ENCODE results near the gene ZNF239. TPM values are rescaled to one million over a fixed set of nuclear protein-coding genes. Genes with fewer than 3 reads are reported as not detected.
"Not testable (repeated sequence)": the region's sequence is repeated elsewhere in the genome, so short reads cannot be mapped to it uniquely, and the experiment has no call there.

ZNF239 gene
- total RNA-seq = 1.7 TPM
- long read RNA-seq, partial matches to known transcripts = 0 of 4 reads
- long read RNA-seq, other reads (novel, unspliced or antisense) = 1 of 4 reads

DNA sequence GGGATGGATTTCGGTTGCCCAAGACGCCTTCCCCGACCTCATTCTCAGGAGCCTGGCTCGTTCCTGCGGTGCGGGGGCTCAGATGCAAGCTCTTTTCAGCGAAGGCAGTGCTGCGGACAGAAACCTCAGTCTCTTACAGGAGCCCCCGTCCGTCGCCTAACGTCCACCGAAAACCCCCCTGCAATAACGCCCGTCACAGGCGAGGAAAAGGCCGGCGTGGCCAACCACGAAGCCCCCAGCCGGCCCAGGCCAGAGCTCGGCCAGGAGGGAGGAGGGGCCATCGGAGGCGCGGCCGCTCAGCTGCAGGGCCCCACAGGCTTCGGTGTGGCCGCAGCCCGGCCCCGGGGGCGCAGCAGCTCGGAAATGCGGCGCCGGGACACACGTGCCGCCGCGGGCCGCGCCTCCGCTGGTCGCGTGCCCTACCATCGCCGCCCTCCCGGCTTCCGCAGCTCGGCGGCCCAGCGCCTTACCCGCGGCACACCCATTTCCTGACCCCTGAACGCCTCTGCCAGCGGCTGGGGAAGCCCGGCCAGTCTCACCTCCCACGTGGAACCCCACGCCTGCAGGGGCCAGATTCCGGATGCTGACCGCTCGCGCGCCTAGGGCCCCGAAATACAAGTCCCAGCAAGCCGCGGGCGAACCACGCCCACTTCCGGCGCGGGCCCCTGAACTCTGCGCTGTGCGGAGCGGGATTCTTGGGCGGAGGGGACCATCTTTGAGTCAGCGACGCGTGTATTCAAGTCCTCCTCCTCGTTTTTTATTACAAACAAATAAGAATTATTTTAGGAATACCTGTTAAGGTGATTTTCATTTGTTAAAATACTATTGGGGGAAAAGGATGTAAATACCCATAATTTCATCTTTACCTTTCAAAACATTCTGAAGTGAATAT lies at the start of gene ZNF239:
TSS of gene ZNF239 (minus strand) at position 616 of the 892 bp plus-strand sequence. CDS start 16,537 bp downstream, outside the sequence.
- DNase-seq (ENCODE audit: low spot score) = peak; percentile 90
- intact Hi-C loops (cut with DNase I) = loop anchor here (2.0 kb wide), 1 partner anchor 33 kb away; the partner anchor contains the start of gene ZNF485

- intact Hi-C loops (cut with DNase I) = no loop called here
- DNase-seq (ENCODE audit: low spot score) = no peak
These were observed 48.9 kb upstream of the ZNF239 start for GRCh38 chr10:43623351-43623750.

DNA sequence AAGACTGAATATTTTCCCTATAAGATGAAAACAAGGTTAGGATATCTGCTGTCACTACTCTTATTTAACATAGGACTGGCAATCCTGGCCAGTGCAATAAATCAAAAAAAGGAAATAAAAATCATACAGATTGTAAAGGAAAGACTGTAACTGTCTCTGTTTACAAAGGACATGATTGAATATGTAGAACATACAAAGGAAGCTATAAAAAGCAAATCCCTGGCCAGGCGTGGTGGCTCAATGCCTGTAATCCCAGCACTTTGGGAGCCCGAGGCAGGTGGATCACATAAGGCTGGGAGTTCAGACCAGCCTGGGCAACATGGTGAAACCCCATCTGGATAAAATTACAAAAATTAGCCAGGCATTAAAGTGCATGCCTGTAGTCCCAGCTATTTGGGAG lies 47.6 kb upstream of the ZNF239 start:
- intact Hi-C loops (cut with DNase I) = no loop called here
- DNase-seq (ENCODE audit: low spot score) = no peak

- intact Hi-C loops (cut with DNase I) = no loop called here
- DNase-seq (ENCODE audit: low spot score) = no peak
These were observed 45.0 kb upstream of the ZNF239 start for GRCh38 chr10:43619368-43619767.

- intact Hi-C loops (cut with DNase I) = no loop called here
- no peak for DNase-seq (ENCODE audit: low spot score)
These were observed 42.4 kb upstream of the ZNF239 start for GRCh38 chr10:43616697-43617370.

- intact Hi-C loops (cut with DNase I) = no loop called here
- DNase-seq (ENCODE audit: low spot score) = no peak
These were observed 36.2 kb upstream of the ZNF239 start for GRCh38 chr10:43610636-43611035.

DNA sequence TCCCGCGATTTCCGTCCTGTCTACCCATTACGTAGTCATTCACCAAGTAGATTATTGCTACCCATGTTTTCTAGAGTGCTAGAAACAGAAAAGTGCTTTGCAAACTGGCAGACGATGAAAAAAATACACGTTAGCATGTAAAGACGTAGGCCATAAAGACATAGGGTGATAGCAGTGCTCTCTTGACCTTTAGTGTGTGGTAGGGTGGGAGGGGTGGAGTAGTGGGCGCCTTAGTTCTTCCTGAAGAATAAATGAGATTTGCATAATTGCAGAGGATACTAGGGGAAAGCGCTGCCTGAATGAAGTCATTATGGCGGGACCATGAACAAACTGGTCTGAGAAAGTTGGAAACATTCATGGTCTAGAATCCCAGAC lies 32.8 kb upstream of the ZNF239 start:
- intact Hi-C loops (cut with DNase I) = loop anchor here (2.0 kb wide), 1 partner anchor 32 kb away; the partner anchor contains the start of gene ZNF239

DNA sequence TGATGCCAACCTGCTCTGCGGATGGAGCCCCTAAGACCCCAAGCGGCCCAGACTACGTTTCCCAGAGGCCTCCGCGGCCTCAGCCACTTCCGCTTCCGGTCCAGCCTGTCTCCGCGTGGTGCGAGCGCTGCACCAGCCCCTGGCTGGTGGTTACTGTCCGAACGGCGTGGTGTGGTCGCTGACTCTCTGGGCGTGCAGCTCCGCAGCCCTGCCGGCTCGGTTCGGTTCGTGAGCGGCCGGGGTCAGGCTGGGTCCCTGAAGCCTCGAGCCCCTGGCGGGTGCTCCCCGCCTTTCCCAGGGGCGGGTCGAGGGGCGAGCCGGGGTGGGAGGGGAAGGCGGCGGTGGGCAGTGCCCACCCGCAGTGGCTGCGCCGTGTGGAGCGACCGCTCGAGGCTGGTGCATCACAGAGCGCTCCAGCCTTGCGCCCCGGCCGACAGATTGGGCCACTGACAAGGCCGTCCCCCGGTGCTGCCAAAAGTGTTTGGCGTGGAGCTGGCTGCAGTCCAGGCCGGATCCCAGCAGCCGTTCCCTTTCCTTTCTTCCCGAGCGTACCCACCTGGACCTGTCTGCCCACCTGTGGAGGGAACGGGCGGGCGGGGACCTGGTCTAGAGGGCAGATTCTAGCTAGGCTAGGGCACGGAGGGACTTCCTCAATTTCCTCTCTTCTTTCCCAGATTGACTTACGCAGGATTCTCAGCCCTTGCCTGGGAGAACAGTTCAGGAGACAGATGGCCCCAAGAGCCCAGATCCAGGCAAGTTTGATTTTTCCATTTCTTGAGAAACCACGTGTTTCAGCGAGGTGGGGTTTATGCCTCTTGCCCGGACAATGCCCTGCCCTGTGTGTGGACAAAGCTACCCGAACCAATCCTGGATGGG lies 32.1 kb upstream of the ZNF239 start, which contains the start of gene ZNF485:
TSS of gene ZNF485 (plus strand) at position 116 of the 876 bp plus-strand sequence. CDS start at position 729, 613 bp downstream.
- peak; percentile 81 for DNase-seq (ENCODE audit: low spot score)
- intact Hi-C loops (cut with DNase I) = loop anchor here (2.0 kb wide), 1 partner anchor 32 kb away; the partner anchor contains the start of gene ZNF239

More for the DNA sequence above, 32.8 kb upstream of the ZNF239 start:
- no peak for DNase-seq (ENCODE audit: low spot score)

DNA sequence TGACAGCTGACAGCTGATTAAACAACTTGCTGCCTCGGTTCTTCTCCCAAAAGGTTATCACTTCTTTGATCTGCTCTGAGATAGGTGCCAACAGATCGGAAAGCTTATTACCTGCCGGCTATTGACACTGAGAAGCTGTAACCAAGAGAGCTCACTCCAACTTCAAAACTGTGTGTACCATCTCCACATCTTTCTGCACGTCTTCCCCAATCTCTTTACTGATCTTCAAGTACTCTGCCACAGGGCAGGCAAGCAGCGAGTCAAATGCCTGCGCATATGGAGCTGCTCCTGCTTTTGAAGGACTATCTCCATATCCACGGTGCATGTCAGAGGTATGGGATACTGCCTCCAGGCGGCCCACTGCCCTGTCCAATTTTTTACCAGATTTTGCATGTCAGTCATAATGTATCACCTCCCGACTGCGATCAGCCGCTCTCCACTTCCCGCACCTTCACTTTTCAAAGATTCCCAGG lies 31.5 kb upstream of the ZNF239 start:
- intact Hi-C loops (cut with DNase I) = loop anchor here (2.0 kb wide), 1 partner anchor 31 kb away; the partner anchor contains the start of gene ZNF239

DNA sequence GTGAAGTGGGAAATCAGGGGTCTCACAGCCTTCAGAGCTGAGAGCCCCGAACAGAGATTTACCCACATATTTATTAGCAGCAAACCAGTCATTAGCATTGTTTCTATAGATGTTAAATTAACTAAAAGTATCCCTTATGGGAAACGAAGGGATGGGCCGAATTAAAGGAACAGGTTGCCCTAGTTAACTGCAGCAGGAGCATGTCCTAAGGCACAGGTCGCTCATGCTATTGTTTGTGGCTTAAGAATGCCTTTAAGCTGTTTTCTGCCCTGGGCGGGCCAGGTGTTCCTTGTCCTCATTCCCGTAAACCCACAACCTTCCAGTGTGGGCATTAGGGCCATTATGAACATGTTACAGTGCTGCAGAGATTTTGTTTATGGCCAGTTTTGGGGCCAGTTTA lies 27.2 kb upstream of the ZNF239 start:
- intact Hi-C loops (cut with DNase I); DNase-seq (ENCODE audit: low spot score): not testable (repeated sequence)

More for the DNA sequence above, 31.5 kb upstream of the ZNF239 start:
- DNase-seq (ENCODE audit: low spot score) = no peak

DNA sequence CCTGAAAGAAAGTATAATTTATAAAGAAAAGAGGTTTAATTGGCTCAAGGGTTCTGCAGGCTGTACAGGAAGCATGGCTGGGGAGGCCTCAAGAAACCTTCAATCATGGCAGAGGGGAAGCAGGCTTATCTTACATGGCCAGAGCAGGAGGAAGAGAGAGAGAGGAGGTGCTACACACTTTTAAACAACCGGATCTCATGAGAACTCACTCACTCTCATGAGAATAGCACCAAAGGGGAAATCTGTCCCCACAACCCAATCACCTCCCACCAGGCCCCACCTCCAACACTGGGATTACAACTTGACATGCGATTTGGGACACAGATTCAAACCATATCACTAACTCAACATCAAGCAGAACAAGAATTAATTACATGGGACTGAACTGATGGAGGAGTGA lies 24.9 kb upstream of the ZNF239 start:
- DNase-seq (ENCODE audit: low spot score) = no peak
- intact Hi-C loops (cut with DNase I) = no loop called here

GRCh38 chr10:43598446-43598845 lies 24.0 kb upstream of the ZNF239 start:
- DNase-seq (ENCODE audit: low spot score) = no peak
- intact Hi-C loops (cut with DNase I) = no loop called here

DNA sequence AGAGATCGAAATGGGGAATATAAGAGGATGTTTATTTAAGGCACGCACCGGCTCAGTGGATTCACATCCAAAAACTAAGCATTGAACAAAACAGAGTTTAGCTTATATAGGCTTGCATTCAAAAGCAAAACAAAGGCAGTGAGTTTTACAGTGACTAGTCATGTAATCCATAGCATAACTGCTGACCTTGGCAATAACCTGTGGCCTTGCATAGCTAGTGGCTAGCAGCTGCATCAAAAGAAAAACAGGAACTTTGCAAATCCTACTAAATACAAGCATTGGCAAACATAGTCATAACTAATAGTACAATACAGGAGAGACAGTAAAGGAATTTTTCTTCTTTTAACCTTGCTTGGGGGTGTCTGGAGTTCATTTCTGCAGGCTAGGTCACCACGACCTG lies 22.1 kb upstream of the ZNF239 start:
- intact Hi-C loops (cut with DNase I) = no loop called here

DNA sequence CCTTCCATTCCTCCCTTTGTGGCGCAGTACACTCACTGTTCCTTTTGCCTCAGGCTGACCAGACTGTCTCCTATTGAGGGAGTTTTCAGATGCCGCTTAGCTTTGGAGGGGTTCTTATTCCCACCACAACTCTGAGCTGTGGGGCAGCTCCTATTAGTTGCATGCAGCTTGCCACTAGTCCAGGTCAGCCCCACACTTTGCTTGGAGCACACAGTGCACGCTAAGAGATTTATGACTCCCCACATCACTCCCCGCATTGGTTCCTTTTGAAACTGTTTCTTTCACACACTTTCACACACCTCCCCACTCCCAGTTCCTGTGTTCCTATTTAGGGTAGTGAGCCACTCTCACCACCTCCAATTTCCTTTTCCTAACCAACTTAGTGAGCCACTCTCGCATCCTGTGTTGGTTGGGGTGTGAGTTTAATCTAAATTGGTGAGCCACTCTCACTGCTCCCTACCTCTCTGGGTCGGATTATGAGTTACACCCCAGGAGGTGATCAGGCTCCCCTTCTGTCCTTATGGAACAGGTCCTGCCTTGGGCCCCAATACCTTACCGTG lies 21.4 kb upstream of the ZNF239 start:
- DNase-seq (ENCODE audit: low spot score) = no peak

More for the DNA sequence above, 22.1 kb upstream of the ZNF239 start:
- no peak for DNase-seq (ENCODE audit: low spot score)

GRCh38 chr10:43594944-43595589 lies 20.7 kb upstream of the ZNF239 start:
- intact Hi-C loops (cut with DNase I) = no loop called here
- no peak for DNase-seq (ENCODE audit: low spot score)

More for the DNA sequence above, 21.4 kb upstream of the ZNF239 start:
- intact Hi-C loops (cut with DNase I) = no loop called here

GRCh38 chr10:43591303-43591904 lies 17.0 kb upstream of the ZNF239 start:
- intact Hi-C loops (cut with DNase I) = no loop called here
- no peak for DNase-seq (ENCODE audit: low spot score)

DNA sequence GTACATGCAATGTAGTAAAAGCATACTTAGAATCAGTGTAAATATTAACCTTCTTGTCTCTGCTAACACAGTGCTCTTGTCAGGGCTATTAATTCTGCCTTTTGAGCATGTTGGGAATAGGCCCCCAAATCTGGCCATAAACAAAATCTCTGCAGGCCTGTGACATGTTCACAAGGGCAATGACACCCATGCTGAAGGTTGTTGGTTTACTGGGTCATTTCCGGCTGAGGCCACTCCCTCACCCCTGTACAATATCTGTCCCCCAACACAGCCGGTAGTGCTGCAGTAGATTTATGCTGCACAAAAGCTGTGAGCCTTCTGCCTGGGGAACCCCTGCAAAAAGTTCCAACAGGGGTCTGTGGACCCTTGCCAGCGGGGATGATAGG lies 12.3 kb upstream of the ZNF239 start:
- DNase-seq (ENCODE audit: low spot score); intact Hi-C loops (cut with DNase I): not testable (repeated sequence)
